CD4-positive, CD25-positive, alpha-beta regulatory T cell (primary cell): ENCODE measurements around the gene CDIP1. TPM values are rescaled to one million over a fixed set of nuclear protein-coding genes. Genes with fewer than 3 reads are reported as not detected.

Source experiments
- ATAC-seq, 2 donors: fragments of 150-1000 bp; cut with Tn5 transposase; one replicate each; pipeline ENCODE4 v1.10.0; 2021; ENCODE audit warnings: low read depth in 2 of 2, moderate number of reproducible peaks in 2 of 2, moderate library complexity in 1 of 2
- DNase-seq, 3 donors: peaks; one replicate each; pipeline versions ENCODE4 v3.0.0 to v3.0.0-alpha.2; 2012 to 2022; ENCODE audit warnings: mixed read lengths in 1 of 3
- H3K27ac ChIP-seq: one replicate; pipeline ENCODE4 v1.7.0; 2013; ENCODE audit warnings: mild to moderate bottlenecking, low read length; ENCODE audit not compliant: insufficient read depth, poor library complexity, severe bottlenecking
- H3K27me3 ChIP-seq: one replicate; pipeline ENCODE4 v1.7.0; 2013; ENCODE audit warnings: low read length; ENCODE audit not compliant: control insufficient read depth, insufficient read depth
- H3K36me3 ChIP-seq: one replicate; pipeline ENCODE4 v1.7.0; 2013; ENCODE audit warnings: mild to moderate bottlenecking, low read length, moderate library complexity; ENCODE audit not compliant: control insufficient read depth, insufficient read depth
- H3K4me1 ChIP-seq: 2 replicates; pipeline ENCODE4 v1.7.0; 2013; ENCODE audit warnings: mild to moderate bottlenecking, low read length; ENCODE audit not compliant: insufficient read depth, control insufficient read depth, poor library complexity, severe bottlenecking
- H3K4me3 ChIP-seq: one replicate; pipeline ENCODE4 v1.7.0; 2013; ENCODE audit warnings: low read depth, mild to moderate bottlenecking, low read length, moderate library complexity
- H3K9me3 ChIP-seq, 2 experiments: 1 replicate in 1 of 2; 2 replicates in 1 of 2; pipeline ENCODE4 v1.7.0; 2013; ENCODE audit warnings: low read length in 2 of 2, mild to moderate bottlenecking in 1 of 2, moderate library complexity in 1 of 2; ENCODE audit not compliant: control insufficient read depth in 2 of 2
- H3K27ac Mint-ChIP-seq, 3 donors: one replicate each; pipeline ENCODE4 v1.8.0; 2020 to 2022; ENCODE audit warnings: mild to moderate bottlenecking in 3 of 3, mixed read lengths in 3 of 3, moderate library complexity in 2 of 3
- H3K27me3 Mint-ChIP-seq: one replicate; pipeline ENCODE4 v1.8.0; 2022; ENCODE audit warnings: mild to moderate bottlenecking, mixed read lengths
- H3K36me3 Mint-ChIP-seq: one replicate; pipeline ENCODE4 v1.8.0; 2020; ENCODE audit warnings: mixed read lengths
- H3K4me1 Mint-ChIP-seq, 4 donors: one replicate each; pipeline ENCODE4 v1.8.0; 2020 to 2022; ENCODE audit warnings: mixed read lengths in 4 of 4, mild to moderate bottlenecking in 1 of 4
- H3K4me3 Mint-ChIP-seq, 4 donors: one replicate each; pipeline ENCODE4 v1.8.0; 2020 to 2022; ENCODE audit warnings: mild to moderate bottlenecking in 4 of 4, mixed read lengths in 4 of 4, moderate library complexity in 3 of 4
- H3K9me3 Mint-ChIP-seq, 7 donors: one replicate each; pipeline ENCODE4 v1.8.0; 2020 to 2022; ENCODE audit warnings: mixed read lengths in 7 of 7, mild to moderate bottlenecking in 3 of 7, moderate library complexity in 2 of 7
- polyA plus RNA-seq, 4 donors: library from polyadenylated mRNA; unstranded; fragments of 300-500 nt; fragmentation: Illumina TruSeq; gene quantifications; one replicate each; pipeline ENCODE4 v1.2.3, GENCODE V29; 2021
- total RNA-seq: library from RNA; stranded (reverse); gene quantifications from one replicate; pipeline ENCODE4 v1.2.3, GENCODE V29; 2022

CDIP1 gene
- total and polyA plus RNA-seq, 5 donors from 2014 or later = 16.4 to 29.8 (median 21.4) TPM

DNA sequence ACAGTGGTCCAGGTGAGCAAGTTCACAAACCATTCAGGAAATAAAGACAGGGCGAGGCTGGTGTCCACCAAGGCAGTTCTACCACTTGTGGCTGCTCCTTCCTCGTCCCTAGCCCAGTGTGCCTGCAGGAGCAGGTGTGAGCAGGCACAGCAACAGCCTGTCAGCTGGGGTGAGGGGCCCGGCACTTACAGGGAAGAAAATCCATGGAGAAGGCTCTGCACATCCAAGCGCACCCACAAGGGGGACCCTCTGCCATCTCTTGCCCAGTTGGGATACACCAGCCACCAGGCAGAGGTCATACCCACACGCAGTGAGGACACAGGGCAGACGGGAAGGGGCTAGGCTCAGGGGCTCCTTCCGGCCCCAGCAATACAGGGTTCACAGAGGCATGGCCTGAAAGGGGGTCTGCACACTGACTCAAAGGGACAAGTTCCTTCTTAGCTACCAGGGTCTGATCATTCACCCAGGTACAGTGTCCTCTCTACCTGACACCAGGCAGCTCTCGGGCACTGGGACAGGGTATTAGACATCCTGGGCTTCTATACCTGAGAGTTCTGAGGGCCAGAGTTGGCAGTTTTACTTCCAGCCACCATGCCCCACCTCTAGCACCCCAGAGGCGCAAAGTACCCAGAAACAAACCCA lies 27.0 kb downstream of the CDIP1 start:
- Histone ChIP-seq H3K4me1 (peaks cover 41% of the 10 kb centered on the region), H3K4me3 (no peak overlapping the region), H3K27me3 (no peaks in the 10 kb centered on the region), H3K27ac (peak overlapping the region; percentile 29), H3K9me3 (no peaks in the 10 kb centered on the region), H3K36me3 (peaks cover 56% of the 10 kb centered on the region)
- no peak for DNase-seq
- Mint-ChIP-seq H3K36me3 (peaks cover 31% of the 10 kb centered on the region), H3K27me3 (no peaks in the 10 kb centered on the region), H3K4me1 (peaks cover 15 to 64% (median 32%) of the 10 kb centered on the region in 4 donors), H3K9me3 (peaks cover 0 to 1% (median 0%) of the 10 kb centered on the region in 7 donors), H3K27ac (peak overlapping the region in 2 of 3 donors; percentile 62 to 74), H3K4me3 (no peak overlapping the region)
- no peak for ATAC-seq

- Mint-ChIP-seq H3K27ac (peak overlapping the region in 2 of 3 donors; percentile 67 to 84), H3K4me3 (no peak overlapping the region), H3K27me3 (no peaks in the 10 kb centered on the region), H3K36me3 (peaks cover 33% of the 10 kb centered on the region), H3K4me1 (peaks cover 15 to 64% (median 35%) of the 10 kb centered on the region in 4 donors), H3K9me3 (peaks cover 0 to 3% (median 0%) of the 10 kb centered on the region in 7 donors)
- no peak for DNase-seq
- Histone ChIP-seq H3K27me3 (no peaks in the 10 kb centered on the region), H3K9me3 (no peaks in the 10 kb centered on the region), H3K4me3 (no peak overlapping the region), H3K27ac (no peak overlapping the region), H3K36me3 (peaks cover 56% of the 10 kb centered on the region), H3K4me1 (peaks cover 43% of the 10 kb centered on the region)
- no peak for ATAC-seq
Measured at GRCh38 chr16:4510747-4511426, 27.7 kb downstream of the CDIP1 start.

GRCh38 chr16:4510131-4510530 lies 28.4 kb downstream of the CDIP1 start:
- Mint-ChIP-seq H3K9me3 (peaks cover 0 to 3% (median 0%) of the 10 kb centered on the region in 7 donors), H3K4me3 (peak overlapping the region in 1 of 4 donors; percentile 15), H3K27ac (peak overlapping the region in 2 of 3 donors; percentile 29 to 36), H3K27me3 (no peaks in the 10 kb centered on the region), H3K4me1 (peaks cover 15 to 64% (median 34%) of the 10 kb centered on the region in 4 donors), H3K36me3 (peaks cover 33% of the 10 kb centered on the region)
- DNase-seq = no peak
- no peaks in the 10 kb centered on the region for H3K27me3 ChIP-seq
- H3K9me3 ChIP-seq = no peaks in the 10 kb centered on the region
- no peak overlapping the region for H3K27ac ChIP-seq
- H3K4me1 ChIP-seq = peaks cover 43% of the 10 kb centered on the region
- peaks cover 56% of the 10 kb centered on the region for H3K36me3 ChIP-seq
- no peak overlapping the region for H3K4me3 ChIP-seq
- no peak for ATAC-seq

DNA sequence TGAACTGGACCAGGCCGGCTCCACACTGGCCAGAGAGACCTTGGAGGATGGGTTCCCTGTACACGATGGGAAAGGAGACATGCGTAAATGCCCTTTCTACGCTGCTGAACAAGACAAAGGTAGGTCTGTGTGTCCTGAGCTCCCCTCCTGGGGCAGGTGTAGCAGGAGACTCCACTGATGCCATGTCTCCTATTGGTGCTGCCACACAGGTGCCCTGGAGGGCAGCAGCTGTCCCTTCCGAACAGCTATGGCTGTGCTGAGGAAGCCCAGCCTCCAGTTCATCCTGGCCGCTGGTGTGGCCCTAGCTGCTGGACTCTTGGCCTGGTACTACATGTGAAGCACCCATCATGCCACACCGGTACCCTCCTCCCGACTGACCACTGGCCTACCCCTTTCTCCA lies 29.2 kb downstream of the CDIP1 start:
- no peaks in the 10 kb centered on the region for H3K27me3 Mint-ChIP-seq
- H3K27ac Mint-ChIP-seq = peak overlapping the region in 2 of 3 donors; percentile 67 to 100
- no peaks in the 10 kb centered on the region for H3K27me3 ChIP-seq
- no peak overlapping the region for H3K27ac ChIP-seq
- no peak overlapping the region for H3K4me3 Mint-ChIP-seq
- peaks cover 16 to 64% (median 32%) of the 10 kb centered on the region in 4 donors for H3K4me1 Mint-ChIP-seq
- peaks cover 0 to 3% (median 0%) of the 10 kb centered on the region in 7 donors for H3K9me3 Mint-ChIP-seq
- H3K36me3 ChIP-seq = peaks cover 56% of the 10 kb centered on the region
- H3K36me3 Mint-ChIP-seq = peaks cover 33% of the 10 kb centered on the region
- H3K9me3 ChIP-seq = no peaks in the 10 kb centered on the region
- peaks cover 43% of the 10 kb centered on the region for H3K4me1 ChIP-seq
- H3K4me3 ChIP-seq = no peak overlapping the region
- no peak for ATAC-seq
- DNase-seq = no peak

GRCh38 chr16:4508806-4509205 lies 29.8 kb downstream of the CDIP1 start:
- H3K4me1 ChIP-seq = peaks cover 43% of the 10 kb centered on the region
- H3K36me3 Mint-ChIP-seq = peaks cover 33% of the 10 kb centered on the region

GRCh38 chr16:4507588-4508345 lies 30.8 kb downstream of the CDIP1 start:
- H3K36me3 ChIP-seq = peaks cover 56% of the 10 kb centered on the region
- no peak for ATAC-seq

More at GRCh38 chr16:4508806-4509205, 29.8 kb downstream of the CDIP1 start:
- peaks cover 16 to 64% (median 34%) of the 10 kb centered on the region in 4 donors for H3K4me1 Mint-ChIP-seq
- Histone ChIP-seq H3K36me3 (peaks cover 56% of the 10 kb centered on the region), H3K27me3 (no peaks in the 10 kb centered on the region), H3K27ac (peak overlapping the region; percentile 42), H3K9me3 (no peaks in the 10 kb centered on the region), H3K4me3 (no peak overlapping the region)
- ATAC-seq (no peak), DNase-seq (no peak)
- H3K9me3 Mint-ChIP-seq = peaks cover 0 to 3% (median 0%) of the 10 kb centered on the region in 7 donors
- H3K27me3 Mint-ChIP-seq = no peaks in the 10 kb centered on the region
- no peak overlapping the region for H3K4me3 Mint-ChIP-seq
- H3K27ac Mint-ChIP-seq = peak overlapping the region in 2 of 3 donors; percentile 69 to 100

DNA sequence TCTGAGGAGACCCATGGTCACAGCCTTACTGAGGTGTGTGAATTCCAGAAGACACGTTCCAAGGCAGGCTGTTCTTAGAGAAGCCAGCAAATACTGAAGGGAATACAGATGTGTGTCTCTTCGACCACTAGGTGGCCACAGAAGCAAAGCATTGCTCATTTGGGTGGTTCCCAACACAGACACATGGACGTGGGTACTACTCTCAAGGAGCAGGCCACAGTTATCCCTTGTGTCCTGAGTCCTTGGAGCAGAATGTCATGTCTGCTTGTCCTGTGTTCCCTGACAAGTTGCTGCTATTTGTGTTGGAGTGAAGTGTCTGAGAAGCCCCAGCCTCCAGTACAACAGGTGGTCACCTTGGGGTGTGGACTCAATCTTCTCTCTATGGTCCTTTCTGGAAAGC lies 32.1 kb downstream of the CDIP1 start:
- Mint-ChIP-seq H3K27ac (peak overlapping the region; percentile 97 to 100 (median 100)), H3K36me3 (peaks cover 22% of the 10 kb centered on the region), H3K4me3 (peak overlapping the region; percentile 74 to 86 (median 84)), H3K4me1 (peaks cover 26 to 70% (median 47%) of the 10 kb centered on the region in 4 donors), H3K27me3 (no peaks in the 10 kb centered on the region), H3K9me3 (peaks cover 0 to 3% (median 0%) of the 10 kb centered on the region in 7 donors)
- Histone ChIP-seq H3K36me3 (peaks cover 44% of the 10 kb centered on the region), H3K4me3 (peak overlapping the region; percentile 56), H3K27ac (peak overlapping the region; percentile 90), H3K4me1 (peaks cover 55% of the 10 kb centered on the region), H3K27me3 (no peaks in the 10 kb centered on the region), H3K9me3 (no peaks in the 10 kb centered on the region)
- DNase-seq (peak; percentile 42 to 85 (median 68)), ATAC-seq (peak; percentile 47 to 49)

More at GRCh38 chr16:4507588-4508345, 30.8 kb downstream of the CDIP1 start:
- H3K9me3 ChIP-seq = no peaks in the 10 kb centered on the region
- peaks cover 42% of the 10 kb centered on the region for H3K4me1 ChIP-seq
- H3K27ac ChIP-seq = peak overlapping the region; percentile 42
- no peak overlapping the region for H3K4me3 Mint-ChIP-seq
- H3K27me3 ChIP-seq = no peaks in the 10 kb centered on the region
- H3K4me1 Mint-ChIP-seq = peaks cover 21 to 67% (median 42%) of the 10 kb centered on the region in 4 donors
- H3K4me3 ChIP-seq = no peak overlapping the region
- H3K36me3 Mint-ChIP-seq = peaks cover 30% of the 10 kb centered on the region
- no peaks in the 10 kb centered on the region for H3K27me3 Mint-ChIP-seq
- DNase-seq = no peak
- peak overlapping the region; percentile 69 to 100 (median 100) for H3K27ac Mint-ChIP-seq
- peaks cover 0 to 3% (median 0%) of the 10 kb centered on the region in 7 donors for H3K9me3 Mint-ChIP-seq
